Endothelial cell of umbilical vein (primary cell): ENCODE results near the gene SLC25A21. TPM values are rescaled to one million over a fixed set of nuclear protein-coding genes. Genes with fewer than 3 reads are reported as not detected.

ENCODE experiments used
- BruUV-seq: library from RNA; stranded (reverse); fragments of 400-500 nt; replicated peaks from 2 replicates; lab custom pipeline; 2021; lab: Mats Ljungman, UMichigan
- CTCF ChIA-PET: fragments of 300-600, 350-600 bp; sonication (Branson Sonifier 250); formaldehyde crosslinking; loops from one replicate; lab custom pipeline; 2021; ENCODE audit warnings: antibody characterized with exemption, inconsistent platforms; lab: Charles Lee
- POLR2A ChIA-PET: fragments of 300-600, 350-600 bp; sonication (Branson Sonifier 250); formaldehyde crosslinking; loops from one replicate; lab custom pipeline; 2021; ENCODE audit warnings: antibody characterized with exemption, inconsistent platforms; lab: Charles Lee
- DNase-seq: peaks from one replicate; pipeline ENCODE4 v3.0.0-alpha.2; 2011; ENCODE audit warnings: low read depth, low spot score
- FAIRE-seq: peaks from 2 replicates; lab custom pipeline; 2011; peaks lifted over from hg19 to GRCh38; lab: Jason Lieb, UNC
- H2AFZ ChIP-seq: 2 replicates; pipeline ENCODE4 v1.6.0; 2012; ENCODE audit warnings: low read depth, low read length, control low read depth, inconsistent platforms
- H3K27ac ChIP-seq: 2 replicates; pipeline ENCODE4 v1.5.1; 2011; ENCODE audit warnings: low read depth, mild to moderate bottlenecking, control low read depth, low read length, moderate library complexity; ENCODE audit not compliant: insufficient read depth
- H3K27me3 ChIP-seq, 2 experiments: 2 replicates each; pipeline versions ENCODE4 v1.6.0 to v1.6.1; 2011; ENCODE audit warnings: low read length in 2 of 2, mixed read lengths in 1 of 2; ENCODE audit not compliant: control insufficient read depth in 2 of 2, insufficient read depth in 2 of 2
- H3K36me3 ChIP-seq, 2 experiments: 2 replicates in 1 of 2; 3 replicates in 1 of 2; pipeline ENCODE4 v1.5.1; 2011; ENCODE audit warnings: low read length in 2 of 2, mild to moderate bottlenecking in 1 of 2, moderate library complexity in 1 of 2; ENCODE audit not compliant: control insufficient read depth in 2 of 2, insufficient read depth in 2 of 2; ENCODE audit errors: extremely low read depth in 1 of 2
- H3K4me1 ChIP-seq: 3 replicates; pipeline ENCODE4 v1.5.1; 2011; ENCODE audit warnings: mild to moderate bottlenecking, low read length; ENCODE audit not compliant: control insufficient read depth, insufficient read depth; ENCODE audit errors: extremely low read depth
- H3K4me2 ChIP-seq: 2 replicates; pipeline ENCODE4 v1.6.1; 2011; ENCODE audit warnings: low read length, control low read depth, mixed read lengths; ENCODE audit not compliant: insufficient read depth
- H3K4me3 ChIP-seq, 3 experiments: fragments of 200-600 bp in 1 of 3; sonication (generic), shearing (Covaris generic) in 1 of 3; replicated peaks in 1 of 3; 2 replicates each; pipeline ENCODE4 v1.5.1; 2011 to 2016; ENCODE audit warnings: control low read depth in 3 of 3, low read length in 3 of 3, mild to moderate bottlenecking in 2 of 3, inconsistent platforms in 1 of 3, low read depth in 1 of 3, moderate library complexity in 1 of 3; ENCODE audit not compliant: insufficient read depth in 1 of 3
- H3K79me2 ChIP-seq: 2 replicates; pipeline ENCODE4 v1.6.0; 2012; ENCODE audit warnings: low read length, inconsistent platforms; ENCODE audit not compliant: control insufficient read depth, insufficient read depth
- H3K9ac ChIP-seq: replicated peaks from 2 replicates; pipeline ENCODE3; 2011; ENCODE audit warnings: low read length, control low read depth; ENCODE audit not compliant: insufficient read depth; ENCODE audit errors: extremely low read depth
- H3K9me1 ChIP-seq: replicated peaks from 3 replicates; pipeline ENCODE4 v1.6.0; 2011; ENCODE audit warnings: mild to moderate bottlenecking, low read length; ENCODE audit not compliant: control insufficient read depth, insufficient read depth; ENCODE audit errors: extremely low read depth
- H3K9me3 ChIP-seq: replicated peaks from 2 replicates; pipeline ENCODE4 v1.5.1; 2012; ENCODE audit warnings: low read length, inconsistent platforms; ENCODE audit not compliant: control insufficient read depth, insufficient read depth
- H4K20me1 ChIP-seq: replicated peaks from 2 replicates; pipeline ENCODE3; 2011; ENCODE audit warnings: mild to moderate bottlenecking, low read length; ENCODE audit not compliant: control insufficient read depth, insufficient read depth; ENCODE audit errors: extremely low read depth
- EZH2 ChIP-seq: IDR thresholded peaks from 2 replicates; pipeline ENCODE4 v1.6.1; 2012; ENCODE audit warnings: borderline replicate concordance, low read depth, mild to moderate bottlenecking, moderate library complexity, low read length, inconsistent platforms; ENCODE audit not compliant: severe bottlenecking
- FOS ChIP-seq: IDR thresholded peaks from 2 replicates; pipeline ENCODE4 v1.6.1; 2011; ENCODE audit warnings: mild to moderate bottlenecking, low read length, moderate library complexity, borderline replicate concordance; ENCODE audit not compliant: insufficient read depth
- GATA2 ChIP-seq: IDR thresholded peaks from 2 replicates; pipeline ENCODE4 v1.7.0; 2011; ENCODE audit warnings: low read depth, mild to moderate bottlenecking, moderate library complexity, mixed read lengths, low read length; ENCODE audit not compliant: insufficient read length, insufficient read depth
- JUN ChIP-seq: IDR thresholded peaks from 2 replicates; pipeline ENCODE4 v1.6.1; 2011; ENCODE audit warnings: borderline replicate concordance, low read depth; ENCODE audit not compliant: insufficient read length, insufficient read depth
- MYC ChIP-seq: IDR thresholded peaks from one replicate; pipeline ENCODE4 v1.6.1; 2011; ENCODE audit warnings: mild to moderate bottlenecking, low read depth, low read length
- POLR2A ChIP-seq: IDR thresholded peaks from 2 replicates; pipeline ENCODE4 v1.6.1; 2012; ENCODE audit warnings: low read depth, mild to moderate bottlenecking, control low read depth, low read length
- POLR2AphosphoS5 ChIP-seq: IDR thresholded peaks from 2 replicates; pipeline ENCODE4 v1.6.1; 2012; ENCODE audit warnings: low read depth, mild to moderate bottlenecking, control low read depth, low read length, moderate library complexity; ENCODE audit not compliant: insufficient read depth
- dilution Hi-C: fragments of 300-500 bp; cut with MboI; formaldehyde crosslinking; loops from one replicate; pipeline ENCODE4 v1.15.0; 2019; ENCODE audit warnings: low sequenced_read_pairs; ENCODE audit not compliant: extremely low pct_ligation_motif_present
- intact Hi-C: fragments of 100-400 bp; cut with micrococcal nuclease; formaldehyde crosslinking; loops from one replicate; pipeline ENCODE4 v1.10.0; 2022
- polyA plus RNA-seq, 4 experiments: library from polyadenylated mRNA; depleted of rRNA in 3 of 4; stranded (reverse) in 3 of 4; unstranded in 1 of 4; fragments of >200 nt; gene quantifications; 2 replicates each; pipeline versions ENCODE4 v1.2.1 to v1.2.3, GENCODE V29; 2011 to 2012; ENCODE audit warnings: missing spikeins in 1 of 4
- total RNA-seq: library from RNA; stranded (reverse); gene quantifications from 2 replicates; pipeline ENCODE4 v1.2.3, GENCODE V29; 2021
- TF ChIP-seq, protein P1 (sequence below), 2 donors: IDR thresholded peaks; 1 replicate in 1 of 2; 2 replicates in 1 of 2; pipeline ENCODE4 v1.5.1; 2011; ENCODE audit warnings: low read length in 2 of 2, mild to moderate bottlenecking in 2 of 2, moderate library complexity in 2 of 2, control low read depth in 1 of 2, inconsistent platforms in 1 of 2, low read depth in 1 of 2; ENCODE audit not compliant: insufficient read depth in 1 of 2; ENCODE audit errors: extremely low read depth in 1 of 2
- TF ChIP-seq, protein P2 (sequence below): IDR thresholded peaks from 2 replicates; pipeline ENCODE4 v1.6.1; 2011; ENCODE audit not compliant: insufficient read depth, insufficient read length

Gene SLC25A21
- total and polyA plus RNA-seq, 2 donors (not counting 3 experiments of a cell fraction or from before 2014, with no cell fraction given) = 0.98 to 1.4 TPM

DNA sequence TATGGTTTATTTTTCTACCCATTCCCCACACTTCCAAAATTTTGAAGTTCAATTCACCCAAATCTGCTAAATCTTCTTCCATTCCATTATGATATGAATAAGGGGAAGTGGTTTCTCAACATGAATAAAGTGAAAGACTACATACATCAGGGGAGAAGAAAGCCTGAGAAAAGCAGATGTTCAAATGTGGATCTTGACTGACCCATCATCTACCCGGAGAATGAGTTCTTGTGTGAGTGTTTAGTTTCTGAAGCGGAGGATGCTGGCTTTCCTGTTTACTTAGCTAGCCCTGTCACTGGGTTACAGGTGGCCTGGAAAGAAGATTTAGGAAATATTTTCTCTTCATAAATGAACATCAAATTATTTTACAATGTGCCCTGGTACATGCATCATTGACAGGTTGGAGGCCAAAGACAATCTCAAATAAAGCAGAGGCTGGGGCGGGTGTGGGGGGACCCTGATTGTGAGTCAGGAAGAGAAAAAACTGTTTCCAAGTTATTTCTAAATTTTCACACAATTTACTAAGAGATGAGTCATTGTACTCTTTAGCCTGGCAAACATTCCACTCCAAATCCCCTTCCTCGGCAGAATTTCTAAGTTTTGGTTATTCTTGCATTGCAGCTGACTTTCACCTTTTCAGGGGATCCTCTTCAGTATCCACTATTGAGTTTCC is 135.6 kb downstream of the SLC25A21 start:
- peak; percentile 59 for FAIRE-seq
- peak; percentile 66 for TF ChIP-seq FOS
- TF ChIP-seq POLR2A = no peak
- TF ChIP-seq JUN = peak; percentile 20
- DNase-seq = peak; percentile 63
- dilution Hi-C loops = no loop called here
- no peaks in the 10 kb centered on the region for H3K79me2 ChIP-seq
- H3K4me3 ChIP-seq = no peak overlapping the region
- no peaks in the 10 kb centered on the region for H3K9me3 ChIP-seq
- peak overlapping the region; percentile 20 for H3K9ac ChIP-seq
- H3K27me3 ChIP-seq = no peaks in the 10 kb centered on the region
- H3K4me2 ChIP-seq = peak overlapping the region; percentile 86
- no peaks in the 10 kb centered on the region for H4K20me1 ChIP-seq
- no peaks in the 10 kb centered on the region for H3K36me3 ChIP-seq
- no peaks in the 10 kb centered on the region for H3K9me1 ChIP-seq
- H3K4me1 ChIP-seq = peaks cover 28% of the 10 kb centered on the region
- no TSS peak for BruUV-seq
- peak overlapping the region; percentile 64 for H2AFZ ChIP-seq
- ChIA-PET POLR2A (no interaction called here), CTCF (interaction anchor here (0.9 to 1.1 kb wide), 2 partner anchors 10 to 80 kb away, joined by 3 to 4 read pairs; no protein-coding TSS in a partner anchor)
- intact Hi-C loops = loop anchor here (2.0 to 5.0 kb wide), 2 partner anchors 55 to 80 kb away; no protein-coding TSS in a partner anchor
- peak overlapping the region; percentile 32 for H3K27ac ChIP-seq

DNA sequence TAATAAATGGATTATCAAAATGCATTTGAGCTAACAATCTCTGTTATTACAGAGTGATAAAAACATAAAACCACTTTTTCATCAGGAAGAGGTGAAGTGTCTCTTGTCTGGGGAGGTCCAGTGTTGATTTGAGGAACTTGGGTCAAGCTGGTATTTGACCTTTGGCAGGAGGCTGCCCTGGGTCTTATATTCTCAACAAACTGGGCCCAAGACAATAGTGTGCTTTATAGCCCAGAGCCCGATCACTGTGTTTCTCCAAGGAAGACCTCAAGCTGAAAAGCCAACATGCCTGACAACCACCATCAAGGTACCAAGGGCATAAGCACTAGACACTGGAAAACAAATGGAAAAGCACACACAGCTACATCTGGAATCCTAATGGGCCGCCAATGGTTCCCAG is 137.0 kb downstream of the SLC25A21 start:
- peak overlapping the region; percentile 58 for H3K27ac ChIP-seq
- no peaks in the 10 kb centered on the region for H3K79me2 ChIP-seq
- H3K9me1 ChIP-seq = no peaks in the 10 kb centered on the region
- H3K9ac ChIP-seq = no peak overlapping the region
- BruUV-seq = no TSS peak
- no peaks in the 10 kb centered on the region for H3K9me3 ChIP-seq
- FAIRE-seq = peak; percentile 76
- H3K4me3 ChIP-seq = no peak overlapping the region
- H4K20me1 ChIP-seq = no peaks in the 10 kb centered on the region
- dilution Hi-C loops = no loop called here
- ChIA-PET CTCF (interaction anchor here (1.1 to 2.2 kb wide), 5 partner anchors 10 to 288 kb away, joined by 3 to 10 read pairs (median 7); no protein-coding TSS in a partner anchor), POLR2A (no interaction called here)
- peak overlapping the region; percentile 86 for H3K4me2 ChIP-seq
- H3K27me3 ChIP-seq = no peaks in the 10 kb centered on the region
- H2AFZ ChIP-seq = peak overlapping the region; percentile 73
- no peaks in the 10 kb centered on the region for H3K36me3 ChIP-seq
- no peak for TF ChIP-seq JUN
- TF ChIP-seq MYC = no peak
- TF ChIP-seq, protein P1, sequence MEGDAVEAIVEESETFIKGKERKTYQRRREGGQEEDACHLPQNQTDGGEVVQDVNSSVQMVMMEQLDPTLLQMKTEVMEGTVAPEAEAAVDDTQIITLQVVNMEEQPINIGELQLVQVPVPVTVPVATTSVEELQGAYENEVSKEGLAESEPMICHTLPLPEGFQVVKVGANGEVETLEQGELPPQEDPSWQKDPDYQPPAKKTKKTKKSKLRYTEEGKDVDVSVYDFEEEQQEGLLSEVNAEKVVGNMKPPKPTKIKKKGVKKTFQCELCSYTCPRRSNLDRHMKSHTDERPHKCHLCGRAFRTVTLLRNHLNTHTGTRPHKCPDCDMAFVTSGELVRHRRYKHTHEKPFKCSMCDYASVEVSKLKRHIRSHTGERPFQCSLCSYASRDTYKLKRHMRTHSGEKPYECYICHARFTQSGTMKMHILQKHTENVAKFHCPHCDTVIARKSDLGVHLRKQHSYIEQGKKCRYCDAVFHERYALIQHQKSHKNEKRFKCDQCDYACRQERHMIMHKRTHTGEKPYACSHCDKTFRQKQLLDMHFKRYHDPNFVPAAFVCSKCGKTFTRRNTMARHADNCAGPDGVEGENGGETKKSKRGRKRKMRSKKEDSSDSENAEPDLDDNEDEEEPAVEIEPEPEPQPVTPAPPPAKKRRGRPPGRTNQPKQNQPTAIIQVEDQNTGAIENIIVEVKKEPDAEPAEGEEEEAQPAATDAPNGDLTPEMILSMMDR (IDR thresholded peaks at IDR 0.05; ENCODE audit: extremely low read depth in 1 of 2, insufficient read depth in 1 of 2, low read depth in 1 of 2, low read length in 2 of 2) = no peak
- no peak for TF ChIP-seq POLR2A
- TF ChIP-seq EZH2 = no peak
- no peak for TF ChIP-seq FOS
- TF ChIP-seq, protein P2, sequence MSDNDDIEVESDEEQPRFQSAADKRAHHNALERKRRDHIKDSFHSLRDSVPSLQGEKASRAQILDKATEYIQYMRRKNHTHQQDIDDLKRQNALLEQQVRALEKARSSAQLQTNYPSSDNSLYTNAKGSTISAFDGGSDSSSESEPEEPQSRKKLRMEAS = no peak
- TF ChIP-seq GATA2 = no peak
- no peak for TF ChIP-seq POLR2AphosphoS5
- H3K4me1 ChIP-seq = peaks cover 28% of the 10 kb centered on the region
- peak; percentile 91 for DNase-seq
- intact Hi-C loops = loop anchor here (1.0 to 5.0 kb wide), 2 partner anchors 12 to 53 kb away; no protein-coding TSS in a partner anchor
